Stimulated activated CD4-positive, alpha-beta T cell treated with anti-CD3 and anti-CD28 coated beads, Interleukin-12 subunit alpha, Interleukin-12 subunit beta, amount 100 ng/mL, for 48 hours (primary cell): ENCODE measurements around the gene COL12A1.
"Not testable (repeated sequence)": the region's sequence is repeated elsewhere in the genome, so short reads cannot be mapped to it uniquely, and the experiment has no call there.

ENCODE experiments used
- DNase-seq, 3 donors: peaks; one replicate each; pipeline ENCODE4 v3.0.0-alpha.2; 2020; ENCODE audit warnings: low read depth in 2 of 3, low spot score in 1 of 3

Gene COL12A1

DNA sequence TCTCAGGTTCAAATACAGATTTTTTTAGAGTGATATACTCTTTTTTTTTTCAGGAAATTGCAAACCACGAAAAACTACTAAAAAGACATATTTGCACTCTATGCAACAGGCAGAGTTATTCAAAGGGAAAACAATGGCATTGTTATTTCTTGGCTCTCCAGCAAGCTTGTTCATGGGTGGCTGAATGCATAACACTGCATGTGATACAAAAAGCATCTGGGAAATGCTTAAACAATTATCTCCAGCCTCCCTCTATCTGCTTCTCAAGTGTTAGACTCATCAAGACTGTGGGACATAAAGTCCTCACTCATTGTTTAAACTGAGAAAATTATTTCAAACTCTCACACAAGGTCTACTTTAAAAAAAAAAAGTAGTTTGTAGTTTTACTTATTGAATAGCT is 7.3 kb upstream of the COL12A1 start:
- no peak for DNase-seq

DNA sequence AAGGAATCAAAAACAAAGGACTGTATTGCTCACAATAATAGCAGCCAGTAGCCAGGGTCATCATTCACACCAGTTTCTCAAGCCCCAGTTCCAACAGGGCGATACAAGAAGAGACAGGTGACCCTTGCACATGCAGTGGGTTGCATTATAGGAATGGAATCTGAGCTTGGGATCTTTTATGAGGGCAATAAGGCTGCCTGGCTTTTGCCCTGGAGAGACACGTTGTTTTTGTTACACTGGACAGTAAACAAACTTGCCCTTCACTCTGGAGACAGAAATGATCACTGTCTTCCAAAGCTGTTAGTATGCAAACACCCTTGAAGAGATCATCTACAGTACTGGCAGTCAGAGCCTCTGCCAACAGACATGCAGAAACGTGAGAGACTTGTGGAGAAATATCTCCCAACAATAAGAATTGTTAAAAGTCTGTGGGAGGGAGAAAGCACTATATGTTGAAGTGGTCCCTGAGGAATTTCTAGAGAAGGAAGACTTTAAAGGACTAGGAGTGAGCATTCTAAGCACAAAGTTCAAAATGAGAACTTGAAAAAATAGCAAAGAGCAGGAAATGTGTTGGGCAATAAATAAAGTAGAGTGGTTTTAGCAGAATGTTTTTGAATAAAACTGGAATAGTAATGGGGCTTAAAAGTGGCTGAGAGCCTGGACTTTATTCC is 6.2 kb upstream of the COL12A1 start:
- no peak for DNase-seq

DNA sequence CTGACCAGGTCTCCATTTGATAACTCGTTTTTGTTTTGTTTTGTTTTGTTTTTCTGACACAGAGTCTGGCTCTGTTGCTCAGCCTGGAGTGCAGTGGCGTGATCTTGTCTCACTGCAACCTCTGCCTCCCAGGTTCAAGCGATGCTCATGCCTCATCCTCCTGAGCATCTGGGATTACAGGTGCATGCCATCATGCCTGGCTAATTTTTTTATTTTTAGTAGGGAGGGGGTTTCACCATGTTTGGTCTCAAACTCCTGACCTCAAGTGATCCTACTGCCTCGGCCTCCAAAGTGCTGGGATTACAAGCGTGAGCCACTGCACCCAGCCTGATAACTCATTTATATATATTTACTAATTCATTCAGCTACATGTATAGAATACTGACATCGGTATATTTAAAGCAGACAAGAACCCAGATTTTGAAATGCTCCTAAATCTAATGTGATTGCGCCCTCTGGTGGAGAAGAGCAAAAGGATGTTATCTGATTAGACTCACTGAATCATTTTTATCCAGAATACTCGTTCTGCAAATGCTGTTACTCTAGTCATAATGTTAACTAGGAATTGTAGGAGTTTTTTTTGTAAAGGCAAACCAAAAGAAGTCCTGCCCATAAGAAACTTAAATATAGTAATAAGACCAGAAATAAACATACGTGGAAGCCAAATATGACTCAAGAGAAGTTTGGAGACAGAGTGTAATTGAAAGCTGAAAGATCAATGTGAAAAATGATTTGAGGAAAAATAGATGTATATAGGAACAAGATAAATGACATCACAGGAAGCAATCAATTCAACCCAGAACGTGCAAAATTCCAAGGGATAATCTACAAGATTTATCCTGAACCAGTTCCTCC is 5.3 kb upstream of the COL12A1 start:
- DNase-seq = peak in 1 of 3 donors; percentile 63

DNA sequence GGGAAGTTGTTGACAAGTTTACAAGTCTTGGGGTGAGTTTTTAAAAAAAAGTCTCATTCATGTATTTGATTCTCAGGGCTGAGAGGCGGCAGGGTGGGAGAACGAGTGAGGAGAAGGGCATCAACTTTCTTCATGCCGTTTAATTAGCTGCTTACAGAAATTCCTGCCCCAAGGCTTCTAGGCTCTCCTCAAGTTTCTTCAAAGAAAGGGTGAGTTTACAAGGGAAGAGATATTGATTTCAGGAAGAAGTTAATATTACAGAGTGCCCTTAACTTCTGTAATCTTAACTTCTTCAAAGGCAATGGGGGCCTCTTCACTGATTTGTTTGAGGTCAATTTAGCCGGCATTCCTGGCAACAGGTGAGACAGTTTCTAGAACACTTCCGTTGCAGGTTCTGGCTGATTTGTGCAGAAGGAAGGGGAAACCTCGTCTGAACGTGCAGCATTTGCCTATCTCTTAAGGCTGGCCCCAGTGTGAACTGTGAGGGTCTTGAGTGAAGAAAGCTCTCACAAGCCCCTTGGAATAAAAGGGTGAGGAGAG is 3.4 kb upstream of the COL12A1 start:
- DNase-seq = no peak

DNA sequence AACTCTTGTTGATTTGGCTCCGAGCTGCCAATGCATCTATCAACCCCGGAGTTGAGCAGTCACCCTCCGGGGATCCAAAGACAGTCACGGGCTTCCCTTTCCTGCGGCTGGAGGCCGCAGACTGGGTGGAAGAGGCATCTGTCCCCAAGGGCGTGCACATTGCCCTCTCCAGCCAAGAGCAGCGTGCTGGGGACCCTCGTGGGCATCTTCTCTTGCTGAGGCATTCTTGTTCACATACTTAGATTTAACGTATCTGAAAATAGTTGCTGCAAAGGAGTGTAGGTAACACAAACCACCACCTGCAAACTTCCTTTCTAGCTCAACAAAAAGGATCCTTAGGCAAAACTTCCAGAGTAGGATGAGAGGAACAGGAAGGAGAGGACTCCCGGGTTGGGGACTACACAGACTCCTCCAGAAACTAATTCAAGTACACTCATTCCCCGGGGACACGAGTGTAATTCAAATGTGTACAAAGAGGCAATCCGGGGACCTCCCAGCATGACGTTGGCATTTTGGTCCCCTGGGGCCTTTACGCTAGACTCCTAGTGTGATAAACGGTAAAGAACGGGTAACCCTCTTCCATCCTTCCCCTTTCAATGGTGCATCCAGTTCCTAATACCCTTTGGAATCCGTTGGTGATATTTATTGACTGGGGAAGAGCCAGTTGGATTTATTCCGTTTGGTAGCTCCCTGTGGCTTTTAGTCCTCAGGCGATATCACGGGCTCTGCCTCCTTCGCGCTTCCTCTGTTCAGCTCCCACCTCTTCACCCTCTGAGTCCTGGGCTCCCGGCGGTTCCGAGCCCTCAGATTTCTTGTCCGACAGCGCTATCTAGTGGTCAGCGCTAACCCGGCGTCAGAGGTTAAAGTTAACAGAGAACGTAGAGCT is 2.7 kb upstream of the COL12A1 start:
- DNase-seq = peak; percentile 70 to 90 (median 75)

DNA sequence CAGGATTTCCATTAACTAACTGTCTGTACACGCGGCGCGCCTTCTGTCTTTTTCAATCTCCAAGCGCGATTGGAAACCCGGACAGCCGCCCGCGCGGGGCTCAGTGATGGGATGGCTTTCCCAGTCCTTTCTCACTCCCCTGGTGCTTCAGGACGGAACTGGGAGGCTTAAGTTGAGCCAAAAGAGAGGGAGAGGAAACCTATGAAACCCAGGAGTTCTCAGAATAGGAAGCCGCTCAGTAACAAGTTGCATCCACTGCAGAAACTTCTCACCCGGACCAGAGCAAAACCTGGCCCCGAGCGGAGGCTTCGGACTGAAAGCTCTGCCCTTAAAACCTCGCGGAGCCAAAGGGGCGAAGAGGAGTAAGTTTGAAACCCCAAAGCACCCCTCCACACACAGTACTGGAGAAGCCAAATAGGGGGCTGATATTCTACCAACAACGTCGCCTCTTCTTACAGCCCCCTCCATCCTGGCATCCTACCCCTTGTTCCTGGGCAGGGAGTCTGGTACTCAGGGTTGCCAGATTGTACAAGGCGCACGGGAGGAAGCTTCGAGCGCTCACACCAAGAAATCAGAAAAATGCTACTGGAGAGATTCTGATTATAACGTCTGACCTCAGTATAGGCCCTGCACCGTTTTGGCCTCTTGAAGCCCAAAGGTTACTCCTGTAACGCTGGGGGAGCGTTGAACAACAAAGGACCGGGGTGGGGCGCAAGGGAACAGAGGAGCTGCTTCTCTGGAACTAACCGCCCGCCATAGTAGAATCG is 906 bp upstream of the COL12A1 start:
- no peak for DNase-seq

DNA sequence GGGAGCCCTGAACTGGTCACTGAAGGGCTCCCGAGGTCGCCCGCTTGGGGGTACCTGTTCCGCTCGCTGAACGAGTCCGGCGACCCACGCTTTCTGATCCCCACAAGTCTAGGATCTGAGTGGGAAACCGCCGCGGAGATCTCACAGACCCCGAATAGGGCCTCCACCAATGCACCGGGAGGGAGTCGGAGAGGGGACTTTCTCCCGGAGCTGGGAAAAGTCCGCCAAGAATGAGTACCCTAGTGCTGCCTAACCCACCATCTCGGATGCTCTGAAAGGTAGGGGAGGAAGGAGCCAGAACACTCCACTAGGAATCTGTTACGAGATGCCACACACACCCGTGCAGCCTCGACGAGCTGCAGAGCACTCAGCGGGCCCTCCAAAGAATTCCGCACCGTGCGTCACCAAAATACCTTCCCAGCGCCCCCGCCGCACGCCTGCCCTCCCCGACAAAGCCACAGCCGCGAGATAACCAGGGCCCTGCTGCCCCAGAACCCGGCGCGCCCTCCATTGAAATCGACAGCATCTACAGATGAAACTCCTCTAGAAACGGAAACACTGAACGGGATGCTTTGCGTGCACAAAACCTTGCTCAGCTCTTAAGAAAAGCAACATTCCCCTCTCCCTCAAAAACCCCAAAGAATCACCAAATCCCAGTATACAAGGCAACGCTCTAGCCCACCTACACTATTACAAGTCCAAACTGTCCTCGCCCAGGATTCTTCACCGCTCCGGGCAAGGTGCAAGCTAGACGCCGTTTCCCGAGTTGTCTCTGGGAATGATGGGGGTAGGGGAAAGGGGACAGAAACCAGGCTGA is 686 bp downstream of the COL12A1 start:
- no peak for DNase-seq

DNA sequence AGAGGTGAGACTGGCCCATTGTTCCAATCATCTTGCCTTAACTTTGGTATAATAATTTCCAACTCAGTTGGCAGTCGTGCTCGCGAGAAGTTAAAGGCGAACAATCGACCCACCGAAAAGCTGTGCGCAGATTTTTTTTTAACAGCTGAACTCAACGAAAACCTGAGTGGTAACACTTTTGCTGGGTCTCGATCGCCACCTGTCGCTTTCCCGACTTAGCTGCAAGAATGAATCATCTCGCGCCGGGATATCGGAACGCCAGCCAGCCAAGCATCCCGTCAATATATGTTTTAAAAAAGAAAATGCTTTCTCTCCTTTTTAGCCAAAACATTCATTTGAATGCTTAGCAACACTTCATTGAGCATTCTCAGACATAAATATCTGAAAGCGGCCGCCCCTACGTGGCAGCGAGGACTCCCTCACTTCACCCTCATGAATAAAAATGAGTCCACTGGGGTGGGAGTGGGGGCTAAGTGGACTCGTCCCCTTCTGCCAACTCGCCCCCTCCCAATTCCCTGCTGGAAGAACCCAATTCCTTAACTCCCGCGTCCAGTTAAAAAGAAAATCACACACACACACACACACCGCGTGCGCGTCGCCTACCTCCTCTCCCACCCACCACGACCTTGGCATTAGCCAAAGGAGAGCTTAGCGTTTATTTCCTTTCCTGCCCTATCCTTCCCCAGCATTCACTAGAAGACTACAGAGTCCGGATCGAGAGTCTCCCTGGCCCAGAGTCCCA is 1.5 kb downstream of the COL12A1 start:
- no peak for DNase-seq

DNA sequence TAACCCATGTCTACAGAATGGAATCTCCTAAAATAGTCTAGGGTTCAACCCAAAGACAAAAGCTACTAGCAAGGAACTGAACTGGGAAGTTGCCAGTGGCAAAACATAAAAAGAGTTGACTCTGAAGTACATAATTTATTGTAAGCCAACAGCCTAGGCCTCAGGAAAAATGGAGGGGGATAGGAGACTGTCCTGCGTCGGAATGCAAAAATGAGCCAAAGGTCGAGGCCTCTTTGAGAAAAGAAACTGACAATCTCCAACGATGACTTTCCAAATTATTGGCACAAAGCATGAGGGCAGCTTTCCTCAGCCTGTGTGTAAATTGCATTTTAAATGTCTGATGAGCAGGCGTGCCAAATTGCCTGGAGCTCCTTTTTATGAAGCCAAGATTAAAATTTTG is 2.1 kb downstream of the COL12A1 start:
- DNase-seq = no peak

DNA sequence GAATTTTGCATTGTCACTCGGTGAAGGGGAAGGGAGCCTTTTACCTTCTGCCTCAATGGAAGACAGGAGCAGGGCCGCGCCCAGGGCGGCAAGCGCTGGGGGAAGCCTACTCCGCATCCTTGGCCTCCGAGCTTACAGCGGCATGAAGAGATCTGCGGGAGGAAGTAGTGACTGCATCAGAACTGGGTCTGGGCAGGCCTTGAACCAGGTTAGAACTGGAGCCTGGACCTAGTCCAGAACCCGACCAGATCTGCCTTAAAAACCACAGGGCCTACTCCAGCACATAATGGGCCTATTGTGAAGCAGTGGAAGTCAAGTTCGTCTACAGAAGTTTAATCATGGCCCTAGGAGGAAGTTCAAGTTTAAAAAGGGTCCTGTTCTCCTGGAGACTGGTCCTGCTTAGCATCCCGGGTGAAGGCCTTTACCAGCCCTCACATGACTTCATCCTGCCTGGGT is 3.1 kb downstream of the COL12A1 start:
- DNase-seq = no peak

DNA sequence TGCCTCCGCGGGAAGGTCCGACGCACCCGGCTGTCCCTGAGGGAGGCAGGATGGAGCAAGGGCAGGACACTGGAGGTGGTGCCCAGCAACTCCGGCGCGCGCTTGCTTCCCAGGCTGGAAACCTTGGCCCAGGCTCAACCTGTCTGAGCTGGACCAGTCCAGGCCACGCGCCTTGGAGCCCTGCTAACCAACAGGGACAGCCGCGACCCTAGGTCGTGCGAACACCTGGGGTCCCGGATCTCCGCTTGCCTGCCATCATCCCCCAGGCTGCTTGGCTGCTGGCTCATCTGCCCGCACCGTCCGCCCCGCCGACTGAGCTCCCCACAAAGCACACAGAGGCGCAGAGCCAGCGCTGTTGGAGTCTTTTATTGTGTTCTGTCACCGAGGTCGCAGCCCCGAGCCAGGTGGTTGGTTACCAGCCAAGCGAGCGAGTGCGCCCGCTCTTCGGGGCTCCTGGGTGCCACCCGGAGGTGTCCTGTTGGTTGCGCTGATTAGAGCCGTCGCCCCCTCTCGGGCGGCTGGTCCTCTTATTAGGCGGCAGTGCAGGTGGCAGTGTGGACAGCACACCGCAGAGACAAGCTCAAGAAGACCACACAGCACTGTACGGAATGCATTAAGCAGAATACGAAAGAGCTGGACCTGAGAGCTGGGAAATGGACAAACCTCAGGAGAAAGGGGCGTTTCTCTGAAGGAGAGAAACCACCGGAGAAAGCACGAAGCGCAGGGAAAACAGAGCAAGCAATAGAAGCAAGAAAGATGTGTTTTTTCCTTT is 3.8 kb downstream of the COL12A1 start:
- DNase-seq = no peak

DNA sequence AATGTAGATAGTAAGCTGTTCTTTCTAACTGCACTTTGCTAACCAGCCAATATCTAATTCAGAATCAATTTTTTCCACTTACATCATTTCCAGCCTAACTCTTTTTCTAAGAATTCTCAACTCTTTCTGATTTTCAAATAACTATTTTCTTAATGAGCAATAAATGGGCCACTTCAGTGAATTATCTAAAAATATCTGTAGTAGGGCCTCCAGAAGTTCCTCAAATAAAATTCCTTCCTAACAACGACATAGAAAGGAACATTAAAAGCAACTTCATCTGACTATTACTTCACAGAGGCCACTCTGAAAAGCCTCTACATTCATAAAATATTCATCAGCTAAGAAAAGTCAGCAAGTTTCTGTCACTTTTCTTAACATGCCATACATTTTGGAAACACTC is 4.8 kb downstream of the COL12A1 start:
- DNase-seq = no peak

DNA sequence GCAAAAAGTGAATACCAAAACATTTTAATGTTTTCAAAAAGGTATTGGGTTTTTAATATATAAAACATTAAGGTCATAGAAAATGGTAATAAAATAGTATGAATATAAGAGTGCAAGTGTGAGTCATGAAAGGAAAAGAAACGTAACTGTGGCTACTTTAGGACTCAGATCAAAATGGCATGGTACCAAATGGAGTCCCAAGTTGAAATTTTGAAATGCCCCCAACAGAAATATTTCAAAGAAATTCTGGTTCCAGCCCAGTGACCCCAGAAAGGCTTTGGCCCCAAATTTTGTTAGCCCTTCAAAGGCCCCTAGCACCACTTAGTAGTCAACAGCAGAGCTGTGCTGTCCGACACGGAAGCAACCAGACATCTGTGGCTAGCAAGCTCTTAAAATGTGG is 6.0 kb downstream of the COL12A1 start:
- no peak for DNase-seq

DNA sequence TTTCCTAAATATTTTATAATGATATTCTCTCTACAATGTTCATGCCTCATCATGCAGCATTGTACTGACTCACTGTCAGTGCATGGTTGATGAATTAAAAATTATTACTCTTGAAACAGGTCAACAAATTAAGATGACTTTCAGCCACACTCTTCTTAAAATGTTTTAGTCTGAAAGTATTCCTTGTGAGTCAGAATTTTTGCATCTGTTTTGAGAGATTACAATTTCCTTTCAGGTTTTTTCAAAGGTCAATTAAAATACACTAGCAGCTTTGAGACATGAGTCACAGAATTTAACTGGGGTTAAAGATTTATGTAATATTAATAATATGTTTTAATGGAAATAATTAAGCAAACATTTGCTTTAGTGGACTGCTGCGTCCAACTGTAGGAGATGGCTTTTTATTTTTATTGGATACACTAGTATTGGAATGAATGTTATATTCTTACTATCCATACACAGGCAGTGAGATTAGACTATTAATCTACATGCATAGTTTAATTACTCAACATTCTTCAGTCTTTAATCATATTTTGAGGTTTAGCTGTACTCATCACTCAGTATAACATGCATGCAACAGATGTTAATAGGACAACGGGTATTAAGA is 9.7 kb downstream of the COL12A1 start:
- DNase-seq = no peak

DNA sequence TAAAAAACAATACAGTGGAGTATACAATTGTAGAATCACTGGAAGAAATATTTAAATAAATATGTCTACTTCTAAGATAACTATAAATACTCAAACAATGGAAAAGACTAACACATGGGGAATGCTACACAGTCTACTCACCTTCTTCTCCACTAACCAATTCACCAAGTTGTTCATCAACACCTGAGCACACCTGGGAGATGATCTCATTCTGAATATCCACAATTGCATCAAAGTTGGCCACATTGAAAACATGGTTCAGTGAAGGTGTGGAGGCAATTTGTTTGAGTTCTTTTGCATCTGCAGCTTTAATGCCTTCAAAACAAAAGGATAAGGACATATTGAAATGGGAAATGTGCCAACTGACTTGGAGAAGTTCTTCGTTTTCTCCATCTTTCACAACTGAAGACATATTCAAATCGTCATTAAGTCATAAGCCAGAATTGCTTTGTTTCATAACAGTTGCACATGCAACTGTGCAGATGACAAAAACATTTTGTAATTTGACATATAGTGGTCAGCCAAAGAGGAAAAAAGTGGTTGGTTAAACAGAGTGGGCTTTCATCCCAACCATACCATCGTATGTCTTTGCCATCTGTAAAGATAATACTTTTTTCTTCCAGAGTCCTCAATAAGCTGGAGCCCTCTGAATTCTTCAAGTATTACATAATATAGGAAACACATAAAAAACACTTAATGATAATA is 17.5 kb downstream of the COL12A1 start:
- DNase-seq = no peak

DNA sequence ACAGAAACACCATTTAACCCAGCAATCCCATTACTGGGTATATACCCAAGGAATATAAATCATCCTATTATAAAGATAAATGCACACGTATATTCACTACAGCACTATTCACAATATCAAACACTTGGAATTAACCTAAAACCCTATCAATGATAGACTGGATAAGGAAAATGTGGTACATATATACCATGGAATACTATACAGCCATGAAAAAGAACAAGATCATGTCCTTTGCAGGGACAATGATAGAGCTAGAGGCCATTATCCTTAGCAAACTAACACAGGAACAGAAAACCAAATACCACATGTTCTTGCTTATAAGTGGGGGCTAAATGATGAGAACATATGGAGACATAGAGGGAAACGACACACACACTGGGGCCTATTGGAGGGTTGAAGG is 19.3 kb downstream of the COL12A1 start:
- DNase-seq = not testable (repeated sequence)

DNA sequence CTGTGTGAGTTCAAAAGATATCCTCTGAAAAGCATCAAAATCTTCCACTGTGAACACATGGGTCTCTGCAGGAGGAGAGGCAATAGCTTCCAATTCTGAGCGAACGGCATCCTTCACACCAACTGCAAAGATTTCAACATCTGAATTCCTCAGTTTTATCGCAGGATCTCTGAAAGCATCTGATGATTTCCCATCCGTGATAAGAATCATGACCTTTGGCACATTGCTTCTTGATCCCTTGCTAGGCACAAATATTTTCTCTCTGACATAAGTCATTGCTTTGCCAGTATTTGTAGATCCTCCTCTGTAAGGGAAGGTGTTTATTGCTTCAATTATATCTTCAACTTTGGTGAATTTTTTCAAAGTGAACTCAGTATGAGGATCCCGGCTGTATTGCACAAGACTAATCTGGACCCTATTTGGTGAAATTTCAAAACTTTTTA is 22.7 kb downstream of the COL12A1 start:
- DNase-seq = no peak
